ENCODE results near the gene FGFBP3.
A peak's percentile ranks its signal among the peaks of the same experiment; 100 is the strongest.

The FGFBP3 gene

DNA sequence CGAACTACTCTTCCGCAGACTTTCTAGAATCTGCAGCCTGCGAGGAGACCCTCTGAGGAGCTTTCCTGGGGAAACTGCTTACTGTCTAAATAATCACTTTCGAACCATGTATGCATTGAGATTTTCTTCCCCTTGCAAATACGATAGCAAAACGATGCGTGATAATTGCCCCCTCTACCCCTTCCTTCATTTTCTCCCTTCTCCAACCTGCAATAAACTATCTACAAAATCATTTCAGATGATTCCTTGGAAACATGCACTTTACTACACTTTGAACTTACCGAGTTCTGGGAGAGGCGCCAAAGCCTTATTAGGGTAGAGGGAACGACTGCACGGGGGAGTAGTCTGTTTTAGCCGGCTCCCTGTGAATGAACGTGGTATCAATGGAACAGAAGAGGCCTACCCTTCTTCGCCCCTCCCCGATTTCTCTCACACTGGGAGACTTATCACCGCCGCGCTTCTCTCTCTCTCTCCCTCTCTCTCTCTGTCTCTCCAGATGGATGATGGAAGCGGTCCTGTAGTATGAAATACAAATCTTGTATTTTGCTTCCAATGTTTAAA lies at the start of gene FGFBP3:
TSS of gene FGFBP3 (minus strand) at position 370 of the 561 bp plus-strand sequence. CDS start 517 bp downstream, outside the sequence.
- DNase-seq: peak; percentile 87

DNA sequence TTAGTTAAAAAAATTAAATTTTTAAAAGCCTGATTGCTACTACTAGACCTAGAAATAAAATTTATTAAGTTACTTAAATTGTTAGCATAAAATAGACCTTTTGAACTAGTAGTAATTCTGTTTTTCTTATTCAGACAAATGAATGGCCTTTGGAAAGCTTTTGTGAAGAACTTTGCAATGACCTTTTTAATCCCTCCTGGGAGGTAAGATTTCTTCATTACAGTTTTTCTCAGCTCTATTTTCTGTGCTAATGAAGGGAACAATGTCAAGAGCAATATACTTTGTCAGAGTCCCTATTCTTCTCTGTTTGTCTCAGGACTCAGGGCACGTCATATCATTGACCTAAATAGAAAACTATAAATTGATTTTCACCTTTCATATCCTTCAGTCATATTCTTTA lies 47.8 kb upstream of the FGFBP3 start:
- no peak for DNase-seq

DNA sequence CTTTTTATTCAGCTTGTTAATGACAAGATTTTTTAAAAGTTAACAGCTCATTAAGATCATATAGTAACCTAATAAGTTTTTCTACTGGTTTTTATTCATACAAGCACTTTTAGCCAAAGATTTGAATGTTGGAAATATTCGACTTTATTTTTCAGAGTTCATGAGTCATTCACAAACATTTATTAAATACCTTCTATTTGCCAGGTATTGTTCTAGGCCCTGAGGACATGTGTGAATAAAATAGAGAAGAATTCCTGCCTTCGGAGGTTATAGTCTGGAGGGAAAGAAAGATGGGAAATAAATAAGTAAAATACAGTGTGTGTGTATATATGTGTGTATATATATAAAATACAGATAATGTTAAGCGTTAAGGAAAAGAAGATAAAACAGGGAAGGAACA lies 45.8 kb upstream of the FGFBP3 start:
- no peak for DNase-seq

- DNase-seq: no peak
Observed at GRCh38 chr10:91953600-91954160, 44.4 kb upstream of the FGFBP3 start.

GRCh38 chr10:91944880-91945630 lies 35.8 kb upstream of the FGFBP3 start:
- no peak for DNase-seq

DNA sequence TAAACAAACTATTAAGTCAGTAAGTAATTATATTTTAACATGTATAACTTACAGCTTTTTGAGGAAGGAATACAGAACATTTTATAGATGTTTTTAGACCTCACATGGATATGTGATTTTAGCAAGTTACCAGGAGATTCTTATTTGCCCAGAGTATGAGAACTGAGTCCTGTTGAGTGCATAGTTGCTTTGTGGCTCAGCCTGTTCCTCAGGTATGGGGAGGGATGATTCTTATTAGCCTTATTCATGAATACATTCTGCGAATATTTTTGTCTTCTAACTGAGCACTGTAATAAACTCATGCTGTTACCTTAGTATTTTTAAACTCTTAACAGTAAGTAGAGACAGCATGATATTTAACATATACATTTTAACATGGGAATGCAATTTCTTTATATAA lies 32.1 kb upstream of the FGFBP3 start:
- DNase-seq: no peak

- DNase-seq: no peak
Observed at GRCh38 chr10:91939653-91940052, 30.4 kb upstream of the FGFBP3 start.

DNA sequence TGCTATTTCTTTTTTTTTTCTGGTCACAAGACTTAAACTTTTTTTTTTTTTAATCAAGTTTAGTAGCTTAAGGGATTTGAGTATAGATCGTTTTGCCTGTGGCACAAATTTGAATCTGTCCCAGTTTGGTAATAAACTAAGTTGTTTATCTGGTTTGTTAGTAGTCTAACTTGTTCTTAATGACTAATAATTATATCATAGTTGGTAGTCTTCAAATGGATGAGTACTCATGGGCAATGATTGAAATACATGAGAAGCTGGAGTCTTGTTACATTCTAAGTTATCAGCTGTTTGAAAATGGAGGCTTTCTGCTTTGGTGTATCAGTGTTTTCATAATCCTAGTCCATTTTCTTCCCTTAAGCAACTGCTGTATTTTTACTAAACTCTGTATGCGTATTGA lies 26.6 kb upstream of the FGFBP3 start:
- DNase-seq: no peak

DNA sequence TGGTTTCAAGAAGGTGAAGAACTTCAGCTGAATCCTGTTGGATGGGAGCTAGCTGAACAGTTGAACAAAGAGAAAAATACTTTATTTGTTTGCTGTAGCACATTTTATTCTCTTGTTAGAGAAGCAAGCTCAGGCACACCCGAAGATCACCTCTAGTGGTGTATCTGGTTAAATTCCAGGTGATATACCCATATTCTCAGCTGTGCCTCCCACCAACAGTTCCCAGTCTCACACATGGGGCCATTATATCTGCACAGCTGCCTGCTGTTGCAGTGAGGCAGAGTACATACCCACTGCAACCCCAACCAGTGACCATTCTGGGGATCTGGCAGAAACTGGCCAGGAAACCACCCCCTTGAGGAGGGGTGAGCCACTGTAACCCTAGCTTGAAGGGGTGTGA lies 23.5 kb upstream of the FGFBP3 start:
- no peak for DNase-seq

GRCh38 chr10:91931526-91932190 lies 22.4 kb upstream of the FGFBP3 start:
- DNase-seq: no peak

- DNase-seq: no peak
Observed at GRCh38 chr10:91930939-91931338, 21.7 kb upstream of the FGFBP3 start.

- DNase-seq: no peak
Observed at GRCh38 chr10:91925022-91925320, 15.7 kb upstream of the FGFBP3 start.

GRCh38 chr10:91924212-91925021 lies 15.1 kb upstream of the FGFBP3 start:
- peak; percentile 38 for DNase-seq

DNA sequence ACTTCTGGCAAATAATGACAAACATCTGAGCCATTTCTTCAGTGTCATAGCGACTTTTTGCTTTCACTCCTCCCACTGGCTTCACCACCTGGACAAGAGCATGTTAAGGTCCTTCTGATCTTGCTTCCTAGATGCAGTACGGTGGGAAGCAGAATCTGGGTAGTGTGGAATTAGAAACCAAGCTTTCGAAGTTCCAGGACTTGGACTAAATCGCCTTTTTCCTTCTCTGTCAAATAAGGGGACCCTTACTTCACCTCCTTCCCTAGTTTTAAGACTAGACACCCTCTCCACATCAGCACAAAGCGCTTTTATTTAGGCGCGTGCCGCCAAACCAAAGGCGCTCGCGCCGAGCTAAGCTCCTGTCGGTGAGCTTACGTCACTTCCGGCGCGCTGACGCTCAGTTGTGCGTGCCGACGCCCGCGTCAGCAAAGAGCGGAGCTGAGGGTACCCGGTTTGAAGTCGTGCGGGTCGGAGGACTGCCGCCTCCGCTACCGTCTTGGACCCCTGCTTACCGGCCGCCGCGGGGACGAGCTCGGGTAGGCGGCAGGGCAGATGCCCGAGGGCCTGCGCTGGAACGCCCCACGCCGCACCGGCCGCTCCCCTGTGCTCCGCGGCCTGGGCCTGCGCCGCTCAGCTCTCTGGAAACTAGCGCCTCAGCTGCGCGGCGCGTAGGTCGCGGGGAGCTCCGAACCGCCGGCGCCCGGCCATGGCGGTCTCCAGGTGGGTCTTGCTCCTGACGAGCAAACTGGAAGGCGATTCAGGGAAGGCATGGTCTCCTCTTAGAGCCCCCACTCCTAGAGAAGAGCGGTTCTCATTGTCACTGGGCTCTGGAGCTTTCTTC lies 14.3 kb upstream of the FGFBP3 start, which contains the start of gene BTAF1:
TSS of gene BTAF1 (plus strand) at position 400 of the 841 bp plus-strand sequence. CDS start at position 707, 307 bp downstream.
- peak; percentile 94 for DNase-seq

DNA sequence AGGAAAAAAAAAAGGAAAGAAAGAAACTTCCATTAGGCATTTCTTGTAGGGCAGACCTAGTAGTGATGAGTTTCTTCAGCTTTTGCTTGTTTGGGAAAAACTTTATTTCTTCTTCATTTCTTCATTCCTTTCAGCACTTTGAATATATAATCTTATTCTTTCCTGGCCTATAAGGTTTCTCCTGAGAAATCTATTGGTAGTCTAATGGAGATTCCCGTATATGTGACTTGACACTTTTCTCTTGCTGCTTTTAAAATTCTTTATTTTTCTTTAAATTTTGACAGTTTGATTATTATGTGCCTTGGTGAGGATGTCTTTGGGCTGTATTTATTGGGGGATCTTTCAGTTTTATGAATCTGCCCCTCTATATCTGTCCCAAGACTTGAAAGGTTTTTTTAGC lies 10.4 kb upstream of the FGFBP3 start:
- no peak for DNase-seq

- DNase-seq: no peak
Observed at GRCh38 chr10:91910467-91910866, 1.2 kb upstream of the FGFBP3 start.

DNA sequence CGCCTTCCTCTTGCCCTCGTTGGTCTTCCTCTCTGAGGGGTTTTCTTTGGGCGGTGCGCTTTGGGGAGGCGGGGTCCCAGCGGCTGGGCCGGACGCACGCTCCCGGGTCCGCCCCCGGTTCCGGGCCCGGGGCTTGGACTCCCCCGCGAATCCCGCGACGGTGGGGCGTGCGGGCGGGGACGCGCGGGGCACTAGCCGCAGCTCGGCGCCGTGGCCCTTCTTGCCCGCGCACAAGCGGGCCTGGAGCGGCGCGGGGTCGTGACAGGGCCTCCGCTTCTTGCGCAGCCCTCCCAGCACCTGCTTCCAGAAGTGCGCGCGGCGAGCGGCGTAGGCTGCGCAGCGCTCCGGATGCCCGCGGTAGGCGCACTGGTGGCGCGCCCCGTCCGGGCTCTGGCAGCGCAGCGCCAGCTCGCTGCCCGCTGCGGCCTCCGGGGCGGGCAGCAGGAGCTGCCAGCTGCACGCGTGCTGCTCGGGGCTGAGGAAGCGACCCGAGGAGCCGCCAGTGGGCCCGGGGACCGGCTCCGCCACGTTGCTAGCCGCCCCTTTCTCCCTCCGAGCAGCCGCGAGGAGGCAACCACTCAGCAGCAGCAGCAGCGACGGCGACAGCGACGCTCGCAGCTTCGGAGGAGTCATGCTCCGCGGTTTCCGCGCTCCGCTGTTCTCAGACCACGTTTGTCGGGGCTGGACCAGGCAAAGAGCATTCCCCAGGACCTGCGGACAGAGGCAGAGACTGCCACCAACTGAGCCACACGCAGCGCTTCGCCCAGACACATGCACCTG lies 759 bp downstream of the FGFBP3 start:
- peak; percentile 86 for DNase-seq

DNA sequence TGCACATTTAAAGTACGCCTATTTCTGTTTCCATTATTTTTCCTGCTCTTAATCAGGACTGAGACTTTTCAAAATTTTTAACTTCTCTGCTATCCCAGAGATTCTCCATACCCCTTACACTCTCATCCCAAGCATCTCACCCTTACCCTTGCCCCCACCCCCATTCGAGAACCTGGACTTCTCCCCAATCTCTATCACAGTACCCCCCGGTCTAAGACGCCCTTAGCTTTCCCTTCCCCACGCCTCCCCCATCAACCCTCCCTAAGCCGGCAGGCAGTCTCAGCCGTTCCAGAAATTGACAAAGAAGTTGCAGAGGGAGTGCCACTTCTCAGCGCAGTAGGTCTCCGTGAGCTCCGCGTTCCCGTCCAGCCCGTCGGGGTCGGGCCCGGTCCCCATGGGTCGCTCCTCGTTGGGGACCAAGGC lies 1.4 kb downstream of the FGFBP3 start:
- DNase-seq: no peak

GRCh38 chr10:91907033-91907594 lies 2.2 kb downstream of the FGFBP3 start:
- DNase-seq: no peak

GRCh38 chr10:91901784-91902677 lies 7.3 kb downstream of the FGFBP3 start:
- peak; percentile 72 for DNase-seq

All from hematopoietic multipotent progenitor cell treated with erythropoietin and hydrocortisone succinate and interleukin-3 and kit ligand, for 8 days (in vitro differentiated cells).